IPS DF 6.9 (cell line): ENCODE measurements around the gene DBH.

Experiments
- DNase-seq: peaks from one replicate; pipeline ENCODE4 v3.0.0-alpha.2; 2013; ENCODE audit warnings: low read depth, low spot score
- H3K27ac ChIP-seq: one replicate; pipeline ENCODE4 v1.5.1; 2013; ENCODE audit warnings: low read length, control low read depth
- H3K27me3 ChIP-seq: 2 replicates; pipeline ENCODE4 v1.6.1; 2013; ENCODE audit warnings: mild to moderate bottlenecking, low read length; ENCODE audit not compliant: control insufficient read depth, insufficient read depth
- H3K36me3 ChIP-seq: 2 replicates; pipeline ENCODE4 v1.6.1; 2013; ENCODE audit warnings: low read length; ENCODE audit not compliant: control insufficient read depth, insufficient read depth
- H3K4me1 ChIP-seq: 2 replicates; pipeline ENCODE4 v1.6.1; 2013; ENCODE audit warnings: low read length; ENCODE audit not compliant: control insufficient read depth, insufficient read depth
- H3K4me3 ChIP-seq: 2 replicates; pipeline ENCODE4 v1.5.1; 2013; ENCODE audit warnings: mild to moderate bottlenecking, low read length
- H3K9me3 ChIP-seq: 2 replicates; pipeline ENCODE4 v1.6.1; 2013; ENCODE audit warnings: low read length, inconsistent platforms; ENCODE audit not compliant: control insufficient read depth, insufficient read depth
- WGBS: extraction: QIAGEN DNeasy Blood & Tissue Kit; methylation state at CpG from one replicate; pipeline ENCODE4 v1.1.7; 2013; ENCODE audit warnings: mixed read lengths, missing lambda C conversion rate; ENCODE audit not compliant: insufficient read length, insufficient coverage; 5-methylcytosine and 5-hydroxymethylcytosine counted together

DBH gene

GRCh38 chr9:133635098-133635497 lies 1.1 kb upstream of the DBH start:
- WGBS: no CpG with 5 or more reads among the region's 6 CpGs
- no peak for DNase-seq
- H3K9me3 ChIP-seq: no peaks in the 10 kb centered on the region
- H3K36me3 ChIP-seq: no peaks in the 10 kb centered on the region
- H3K27me3 ChIP-seq: no peaks in the 10 kb centered on the region
- H3K4me1 ChIP-seq: peaks cover 9% of the 10 kb centered on the region
- H3K27ac ChIP-seq: no peak overlapping the region
- no peak overlapping the region for H3K4me3 ChIP-seq

- no peak for DNase-seq
- H3K4me1 ChIP-seq: peaks cover 9% of the 10 kb centered on the region
- no CpG with 5 or more reads among the region's 12 CpGs for WGBS
- no peaks in the 10 kb centered on the region for H3K9me3 ChIP-seq
- no peaks in the 10 kb centered on the region for H3K36me3 ChIP-seq
- no peak overlapping the region for H3K27ac ChIP-seq
- no peak overlapping the region for H3K4me3 ChIP-seq
- no peaks in the 10 kb centered on the region for H3K27me3 ChIP-seq
Observed at GRCh38 chr9:133636902-133637301, 739 bp downstream of the DBH start.

GRCh38 chr9:133637451-133638055 lies 1.4 kb downstream of the DBH start:
- H3K4me1 ChIP-seq: peaks cover 9% of the 10 kb centered on the region
- no CpG with 5 or more reads among the region's 12 CpGs for WGBS

GRCh38 chr9:133638076-133638475 lies 1.9 kb downstream of the DBH start:
- H3K27ac ChIP-seq: no peak overlapping the region
- H3K9me3 ChIP-seq: no peaks in the 10 kb centered on the region
- no peaks in the 10 kb centered on the region for H3K27me3 ChIP-seq
- DNase-seq: no peak
- H3K4me1 ChIP-seq: peaks cover 7% of the 10 kb centered on the region
- no peaks in the 10 kb centered on the region for H3K36me3 ChIP-seq
- H3K4me3 ChIP-seq: no peak overlapping the region
- WGBS: no CpG with 5 or more reads among the region's 8 CpGs

More at GRCh38 chr9:133637451-133638055, 1.4 kb downstream of the DBH start:
- no peak overlapping the region for H3K4me3 ChIP-seq
- H3K36me3 ChIP-seq: no peaks in the 10 kb centered on the region
- no peaks in the 10 kb centered on the region for H3K27me3 ChIP-seq
- H3K9me3 ChIP-seq: no peaks in the 10 kb centered on the region
- DNase-seq: no peak
- no peak overlapping the region for H3K27ac ChIP-seq

GRCh38 chr9:133638711-133639110 lies 2.5 kb downstream of the DBH start:
- peaks cover 3% of the 10 kb centered on the region for H3K4me1 ChIP-seq
- no peak overlapping the region for H3K4me3 ChIP-seq
- WGBS: no CpG with 5 or more reads among the region's 8 CpGs
- no peak for DNase-seq
- no peak overlapping the region for H3K27ac ChIP-seq
- no peaks in the 10 kb centered on the region for H3K27me3 ChIP-seq
- no peaks in the 10 kb centered on the region for H3K9me3 ChIP-seq
- H3K36me3 ChIP-seq: no peaks in the 10 kb centered on the region

- no peaks in the 10 kb centered on the region for H3K36me3 ChIP-seq
- H3K9me3 ChIP-seq: no peaks in the 10 kb centered on the region
- no peak overlapping the region for H3K27ac ChIP-seq
- no peak overlapping the region for H3K4me3 ChIP-seq
- H3K4me1 ChIP-seq: peaks cover 3% of the 10 kb centered on the region; the same call in 1 of the 2 replicates
- no CpG with 5 or more reads among the region's 8 CpGs for WGBS
- no peaks in the 10 kb centered on the region for H3K27me3 ChIP-seq
- no peak for DNase-seq
Observed at GRCh38 chr9:133639613-133640012, 3.5 kb downstream of the DBH start.

GRCh38 chr9:133640160-133640559 lies 4.0 kb downstream of the DBH start:
- Histone ChIP-seq H3K27me3 (no peaks in the 10 kb centered on the region), H3K9me3 (no peaks in the 10 kb centered on the region), H3K4me1 (peaks cover 3% of the 10 kb centered on the region; the same call in 1 of the 2 replicates), H3K27ac (no peak overlapping the region), H3K4me3 (no peak overlapping the region), H3K36me3 (no peaks in the 10 kb centered on the region)
- DNase-seq: no peak
- no CpG with 5 or more reads among the region's 7 CpGs for WGBS

- H3K36me3 ChIP-seq: no peaks in the 10 kb centered on the region
- no peaks in the 10 kb centered on the region for H3K27me3 ChIP-seq
- no CpG with 5 or more reads among the region's 13 CpGs for WGBS
- H3K4me1 ChIP-seq: peaks cover 3% of the 10 kb centered on the region; the same call in 1 of the 2 replicates
- H3K9me3 ChIP-seq: no peaks in the 10 kb centered on the region
- no peak overlapping the region for H3K27ac ChIP-seq
- DNase-seq: no peak
- H3K4me3 ChIP-seq: no peak overlapping the region
Observed at GRCh38 chr9:133640580-133641395, 4.6 kb downstream of the DBH start.

GRCh38 chr9:133641396-133641655 lies 5.2 kb downstream of the DBH start:
- DNase-seq: no peak
- Histone ChIP-seq H3K27me3 (no peaks in the 10 kb centered on the region), H3K4me1 (peaks cover 3% of the 10 kb centered on the region; the same call in 1 of the 2 replicates), H3K4me3 (no peak overlapping the region), H3K36me3 (no peaks in the 10 kb centered on the region), H3K9me3 (no peaks in the 10 kb centered on the region), H3K27ac (no peak overlapping the region)
- no CpG with 5 or more reads among the region's 7 CpGs for WGBS

GRCh38 chr9:133641861-133642595 lies 5.9 kb downstream of the DBH start:
- Histone ChIP-seq H3K27me3 (no peaks in the 10 kb centered on the region), H3K4me1 (peaks cover 3% of the 10 kb centered on the region; the same call in 1 of the 2 replicates), H3K9me3 (no peaks in the 10 kb centered on the region), H3K4me3 (no peak overlapping the region), H3K27ac (no peak overlapping the region), H3K36me3 (no peaks in the 10 kb centered on the region)
- DNase-seq: no peak
- 100% methylated on average over 1 of the region's 25 CpGs for WGBS
